K562 (cell line): ENCODE data around the gene HOXA2. TPM values are rescaled to one million over a fixed set of nuclear protein-coding genes. Genes with fewer than 3 reads are reported as not detected.

Source experiments
- ATAC-seq: fragments of 200-7000 bp; cut with Tn5 transposase; 3 replicates; pipeline ENCODE4 v1.9.1; 2020; ENCODE audit warnings: moderate library complexity
- BruUV-seq: library from RNA; stranded (reverse); fragments of 400-500 nt; replicated peaks from 2 replicates; lab custom pipeline; 2021; lab: Mats Ljungman, UMichigan
- CTCF ChIA-PET: fragments of 300-600 bp; formaldehyde crosslinking; extraction: SDS; loops from one replicate; lab custom pipeline; 2021; ENCODE audit warnings: low intra/inter-chr PET ratio; lab: Yijun Ruan, JAX
- POLR2A ChIA-PET: fragments of 300-600, 350-650 bp; sonication (Branson Sonifier 250); formaldehyde crosslinking; extraction: SDS; loops from one replicate; lab custom pipeline; 2021; ENCODE audit warnings: antibody characterized with exemption, inconsistent platforms; lab: Yijun Ruan, JAX
- DNase-seq, 4 experiments: peaks; one replicate each; pipeline versions ENCODE4 v3.0.0 to v3.0.0-alpha.2; 2011 to 2018; ENCODE audit warnings: low spot score in 3 of 4, mixed read lengths in 3 of 4; ENCODE audit errors: extremely low read depth in 1 of 4
- FAIRE-seq: peaks from 2 replicates; lab custom pipeline; 2011; peaks lifted over from hg19 to GRCh38; lab: Jason Lieb, UNC
- H2AFZ ChIP-seq: 2 replicates; pipeline ENCODE4 v1.6.0; 2011; ENCODE audit warnings: low read depth, low read length, control low read depth, inconsistent platforms
- H3K27ac ChIP-seq: fragments of 200-600 bp; 3 replicates; pipeline ENCODE4 v1.8.0; 2011; ENCODE audit warnings: low read depth, mild to moderate bottlenecking, control low read depth, inconsistent platforms, low read length, moderate library complexity, mixed read lengths; ENCODE audit errors: extremely low read depth
- H3K27me3 ChIP-seq, 2 experiments: fragments of 300-600 bp in 1 of 2; 2 replicates in 1 of 2; 3 replicates in 1 of 2; pipeline versions ENCODE4 v1.6.0 to v1.8.0; 2011; ENCODE audit warnings: inconsistent platforms in 2 of 2, low read length in 2 of 2, mild to moderate bottlenecking in 1 of 2, mixed read lengths in 1 of 2, moderate library complexity in 1 of 2; ENCODE audit not compliant: control insufficient read depth in 2 of 2, insufficient read depth in 2 of 2
- H3K36me3 ChIP-seq: fragments of 300-600 bp; 3 replicates; pipeline ENCODE4 v1.8.0; 2011; ENCODE audit warnings: mild to moderate bottlenecking, low read length, inconsistent platforms; ENCODE audit not compliant: control insufficient read depth, insufficient read depth
- H3K4me1 ChIP-seq, 2 experiments: fragments of 200-600 bp in 1 of 2; replicated peaks in 1 of 2; 2 replicates in 1 of 2; 3 replicates in 1 of 2; pipeline versions ENCODE4 v1.5.1 to v1.8.0; 2011; ENCODE audit warnings: inconsistent platforms in 2 of 2, low read length in 2 of 2, mild to moderate bottlenecking in 1 of 2, mixed read lengths in 1 of 2, moderate library complexity in 1 of 2; ENCODE audit not compliant: control insufficient read depth in 2 of 2, insufficient read depth in 2 of 2
- H3K4me2 ChIP-seq: 2 replicates; pipeline ENCODE4 v1.6.1; 2011; ENCODE audit warnings: low read length, control low read depth, inconsistent platforms, mixed read lengths; ENCODE audit not compliant: insufficient read depth
- H3K4me3 ChIP-seq: fragments of 200-600 bp; sonication (generic), shearing (Covaris generic); 2 replicates; pipeline ENCODE4 v1.5.1; 2016; ENCODE audit warnings: control low read depth, inconsistent platforms
- H3K79me2 ChIP-seq: fragments of 200-600 bp; 3 replicates; pipeline ENCODE4 v1.8.0; 2011; ENCODE audit warnings: low read length, inconsistent platforms; ENCODE audit not compliant: control insufficient read depth, insufficient read depth
- H3K9ac ChIP-seq, 2 experiments: 2 replicates each; pipeline versions ENCODE4 v1.6.0 to v1.6.1; 2011; ENCODE audit warnings: low read depth in 2 of 2, low read length in 2 of 2, control low read depth in 1 of 2, inconsistent platforms in 1 of 2, mild to moderate bottlenecking in 1 of 2, mixed read lengths in 1 of 2; ENCODE audit not compliant: insufficient read depth in 1 of 2
- H3K9me1 ChIP-seq: one replicate; pipeline ENCODE4 v1.6.0; 2011; ENCODE audit warnings: inconsistent platforms, mild to moderate bottlenecking, low read length, moderate library complexity; ENCODE audit not compliant: control insufficient read depth, insufficient read depth
- H3K9me3 ChIP-seq: replicated peaks from 2 replicates; pipeline ENCODE4 v1.5.1; 2011; ENCODE audit warnings: low read depth, low read length, inconsistent platforms; ENCODE audit not compliant: control insufficient read depth, insufficient read depth
- H4K20me1 ChIP-seq: replicated peaks from 2 replicates; pipeline ENCODE4 v1.6.1; 2011; ENCODE audit warnings: low read length, inconsistent platforms, mixed read lengths; ENCODE audit not compliant: control insufficient read depth, insufficient read depth
- CBFA2T2 ChIP-seq: fragments of 450-650 bp; conservative IDR thresholded peaks from 2 replicates; pipeline ENCODE4 v1.6.1; 2017; ENCODE audit warnings: mild to moderate bottlenecking
- EP300 ChIP-seq: IDR thresholded peaks from 2 replicates; pipeline ENCODE4 v1.6.1; 2012; ENCODE audit warnings: low read length, improper control_type of control experiment
- MAFK ChIP-seq: IDR thresholded peaks from 2 replicates; pipeline ENCODE4 v1.6.1; 2011; ENCODE audit warnings: low read length, improper control_type of control experiment
- NFATC3 ChIP-seq: fragments of 450-650 bp; IDR thresholded peaks from 2 replicates; pipeline ENCODE4 v1.6.1; 2017; ENCODE audit warnings: mild to moderate bottlenecking
- SRSF3 ChIP-seq: fragments of 200-400 bp; formaldehyde crosslinking; IDR thresholded peaks from 2 replicates; pipeline ENCODE4 v1.6.1; 2016; ENCODE audit warnings: mild to moderate bottlenecking, low read length, moderate library complexity; ENCODE audit not compliant: insufficient read depth
- U2AF2 ChIP-seq: fragments of 200-400 bp; formaldehyde crosslinking; optimal IDR thresholded peaks from 2 replicates; pipeline ENCODE3; 2017; ENCODE audit warnings: low read depth, mild to moderate bottlenecking, low read length
- YBX1 ChIP-seq: fragments of 450-650 bp; IDR thresholded peaks from 2 replicates; pipeline ENCODE4 v1.7.1; 2016; ENCODE audit warnings: mild to moderate bottlenecking
- WGBS: fragments of 100-300 bp; shearing (Covaris generic); methylation state at CpG from one replicate; pipeline ENCODE4 v1.1.6; 2016; ENCODE audit warnings: low coverage, mixed read lengths; ENCODE audit not compliant: insufficient coverage; ENCODE audit errors: missing lambda C conversion rate; 5-methylcytosine and 5-hydroxymethylcytosine counted together
- in situ Hi-C: fragments of 300-500 bp; cut with MboI; formaldehyde crosslinking; loops from 4 replicates; pipeline ENCODE4 v1.15.0; 2018; ENCODE audit warnings: inconsistent platforms, mixed read lengths
- intact Hi-C: fragments of 100-400 bp; cut with micrococcal nuclease; formaldehyde crosslinking; loops from 2 replicates; pipeline ENCODE4 v1.14.2; 2022
- polyA plus RNA-seq, 8 experiments: library from polyadenylated mRNA; depleted of rRNA in 4 of 8; stranded (reverse) in 5 of 8; unstranded in 3 of 8; fragments of >200 nt; fragmentation: Nextera tagmentation in 2 of 8; fragmentation: Illumina TruSeq in 1 of 8; extraction: Ambion mirVana in 2 of 8; extraction: Trizol in 1 of 8; gene quantifications; 2 replicates each; pipeline versions ENCODE4 v1.2.1 to v1.2.3, GENCODE V29; 2011 to 2014; ENCODE audit warnings: inconsistent platforms in 1 of 8, missing spikeins in 1 of 8
- total RNA-seq, 7 experiments: library from RNA; depleted of rRNA in 6 of 7; stranded (reverse); fragments of >200 nt in 6 of 7; fragmentation: Illumina TruSeq in 2 of 7; extraction: Trizol in 2 of 7; gene quantifications; 2 replicates each; pipeline versions ENCODE4 v1.2.1 to v1.2.3, GENCODE V29; 2011 to 2021; ENCODE audit warnings: low replicate concordance in 1 of 7
- TF ChIP-seq, protein P1 (sequence below): sonication (generic); formaldehyde crosslinking; IDR thresholded peaks from 2 replicates; pipeline ENCODE4 v1.8.0; 2022; ENCODE audit warnings: mild to moderate bottlenecking, missing genetic modification reagents
- TF ChIP-seq, protein P2 (sequence below): sonication (generic); formaldehyde crosslinking; IDR thresholded peaks from 2 replicates; pipeline ENCODE4 v1.5.0; 2020; ENCODE audit warnings: missing genetic modification reagents

The HOXA2 gene
- total and polyA plus RNA-seq, 9 of the 15 experiments (the other 6 are each of a cell fraction or from before 2014, with no cell fraction given) = 0.04 TPM; not detected in 8

DNA sequence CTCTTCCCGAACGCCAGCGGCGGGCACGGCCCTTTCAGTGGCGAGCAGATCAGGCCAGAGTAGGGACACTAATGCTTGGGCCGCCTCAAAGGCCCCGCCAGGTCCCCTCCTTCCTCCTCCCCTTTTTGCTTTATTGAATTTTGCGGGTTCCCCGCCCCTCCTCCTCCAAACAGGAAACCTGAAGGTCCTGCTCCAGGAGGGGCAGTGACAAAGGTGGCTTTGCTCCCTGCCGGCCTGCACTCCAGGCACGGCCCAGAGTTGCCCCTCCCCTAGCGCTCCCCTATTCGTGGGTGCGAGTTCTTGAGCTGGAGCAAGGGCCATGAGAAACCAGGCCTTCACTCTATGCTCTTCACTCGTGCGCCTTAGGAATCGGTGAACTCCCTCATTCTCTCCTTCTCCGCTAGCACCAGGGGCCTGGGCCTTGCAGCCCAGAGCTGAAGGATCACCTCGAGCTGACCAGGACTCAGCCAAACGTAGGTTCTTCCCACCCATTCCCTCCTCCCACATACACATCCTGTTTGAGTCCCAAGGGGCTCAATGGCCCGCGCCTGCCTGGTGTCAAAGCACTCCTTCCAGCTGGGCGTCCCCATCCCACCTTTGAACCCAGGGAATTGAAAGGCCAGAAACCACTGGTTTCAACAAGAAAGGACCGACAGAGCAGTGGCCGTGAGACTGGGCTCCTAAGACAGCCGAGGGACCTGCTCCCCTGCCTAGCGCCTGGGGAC lies 45.7 kb upstream of the HOXA2 start (continued):
- TF ChIP-seq SRSF3 = no peak
- TF ChIP-seq U2AF2 = no peak
- TF ChIP-seq CBFA2T2 = no peak

DNA sequence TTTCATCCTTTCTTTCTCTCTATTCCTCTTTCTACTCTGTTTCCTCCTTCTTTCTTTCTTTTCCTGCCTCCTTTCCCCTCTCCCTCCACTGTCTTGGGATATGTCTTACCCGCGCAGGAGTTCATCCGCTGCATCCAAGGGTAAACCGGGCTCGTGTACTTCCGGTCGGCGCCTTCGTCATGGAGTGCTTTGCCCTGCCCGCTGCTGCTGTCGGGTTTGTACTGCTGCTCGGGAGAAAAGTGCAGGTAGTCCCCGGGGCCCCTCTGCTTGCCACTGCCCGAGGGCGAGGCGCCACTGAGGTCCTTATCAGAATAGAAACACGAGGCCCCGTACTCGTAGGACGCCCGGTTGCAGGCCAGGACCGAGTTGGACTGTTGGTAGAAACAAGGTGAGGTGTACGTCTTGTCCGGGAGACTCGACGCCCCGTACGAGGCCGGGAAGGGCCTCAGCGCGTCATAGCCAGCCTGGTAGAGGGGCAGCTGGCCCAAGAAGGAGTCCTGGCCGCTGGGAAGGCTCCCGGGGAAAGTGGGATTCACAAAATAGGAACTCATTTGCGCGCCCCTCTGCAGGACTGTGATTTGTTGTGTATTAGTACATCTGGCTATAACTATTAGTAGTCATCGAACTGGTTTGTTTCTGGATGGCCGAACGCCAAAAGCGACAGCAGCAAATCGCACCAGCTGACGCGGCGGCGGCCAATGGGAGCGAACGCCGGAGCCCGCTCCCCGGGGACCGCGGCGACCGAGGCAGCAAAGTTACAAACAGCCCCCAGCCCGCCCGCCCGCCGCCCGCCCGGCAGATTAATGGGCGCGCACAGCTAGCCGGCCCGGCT lies 44.9 kb upstream of the HOXA2 start, which contains the start of gene HOXA6:
Gene HOXA6 (minus strand): TSS at position 576 of the 832 bp plus-strand sequence. CDS start 25 bp downstream, at position 551.
- in situ Hi-C loops = loop anchor here (10.0 kb wide), 1 partner anchor 293 kb away; no protein-coding TSS in a partner anchor
- Histone ChIP-seq H3K4me3 (no peak within 1 kb of the TSS), H3K36me3 (no peaks in the 10 kb centered on the region), H3K9me3 (no peaks in the 10 kb centered on the region), H3K4me1 (peaks cover 0 to 29% of the 10 kb centered on the region in 2 experiments; a peak in 2 of 5 replicates), H2AFZ (no peak within 1 kb of the TSS), H3K9ac (no peak within 1 kb of the TSS), H3K79me2 (no peaks in the 10 kb centered on the region), H3K9me1 (no peaks in the 10 kb centered on the region), H3K27ac (no peak within 1 kb of the TSS), H4K20me1 (no peaks in the 10 kb centered on the region), H3K27me3 (peaks cover 43 to 91% of the 10 kb centered on the region in 2 experiments), H3K4me2 (no peak within 1 kb of the TSS)
- POLR2A ChIA-PET = no interaction called here
- intact Hi-C loops = no loop called here
- WGBS = 13% methylated on average over 34 of the region's 63 CpGs
- FAIRE-seq (no peak), ATAC-seq (no peak), DNase-seq (no peak)
- CTCF ChIA-PET = no interaction called here
- TF ChIP-seq NFATC3 (no peak), CBFA2T2 (no peak), MAFK (no peak), YBX1 (no peak), EP300 (no peak)
- TF ChIP-seq, protein P1, sequence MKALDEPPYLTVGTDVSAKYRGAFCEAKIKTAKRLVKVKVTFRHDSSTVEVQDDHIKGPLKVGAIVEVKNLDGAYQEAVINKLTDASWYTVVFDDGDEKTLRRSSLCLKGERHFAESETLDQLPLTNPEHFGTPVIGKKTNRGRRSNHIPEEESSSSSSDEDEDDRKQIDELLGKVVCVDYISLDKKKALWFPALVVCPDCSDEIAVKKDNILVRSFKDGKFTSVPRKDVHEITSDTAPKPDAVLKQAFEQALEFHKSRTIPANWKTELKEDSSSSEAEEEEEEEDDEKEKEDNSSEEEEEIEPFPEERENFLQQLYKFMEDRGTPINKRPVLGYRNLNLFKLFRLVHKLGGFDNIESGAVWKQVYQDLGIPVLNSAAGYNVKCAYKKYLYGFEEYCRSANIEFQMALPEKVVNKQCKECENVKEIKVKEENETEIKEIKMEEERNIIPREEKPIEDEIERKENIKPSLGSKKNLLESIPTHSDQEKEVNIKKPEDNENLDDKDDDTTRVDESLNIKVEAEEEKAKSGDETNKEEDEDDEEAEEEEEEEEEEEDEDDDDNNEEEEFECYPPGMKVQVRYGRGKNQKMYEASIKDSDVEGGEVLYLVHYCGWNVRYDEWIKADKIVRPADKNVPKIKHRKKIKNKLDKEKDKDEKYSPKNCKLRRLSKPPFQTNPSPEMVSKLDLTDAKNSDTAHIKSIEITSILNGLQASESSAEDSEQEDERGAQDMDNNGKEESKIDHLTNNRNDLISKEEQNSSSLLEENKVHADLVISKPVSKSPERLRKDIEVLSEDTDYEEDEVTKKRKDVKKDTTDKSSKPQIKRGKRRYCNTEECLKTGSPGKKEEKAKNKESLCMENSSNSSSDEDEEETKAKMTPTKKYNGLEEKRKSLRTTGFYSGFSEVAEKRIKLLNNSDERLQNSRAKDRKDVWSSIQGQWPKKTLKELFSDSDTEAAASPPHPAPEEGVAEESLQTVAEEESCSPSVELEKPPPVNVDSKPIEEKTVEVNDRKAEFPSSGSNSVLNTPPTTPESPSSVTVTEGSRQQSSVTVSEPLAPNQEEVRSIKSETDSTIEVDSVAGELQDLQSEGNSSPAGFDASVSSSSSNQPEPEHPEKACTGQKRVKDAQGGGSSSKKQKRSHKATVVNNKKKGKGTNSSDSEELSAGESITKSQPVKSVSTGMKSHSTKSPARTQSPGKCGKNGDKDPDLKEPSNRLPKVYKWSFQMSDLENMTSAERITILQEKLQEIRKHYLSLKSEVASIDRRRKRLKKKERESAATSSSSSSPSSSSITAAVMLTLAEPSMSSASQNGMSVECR (CRISPR knock-in tag) = no peak
- TF ChIP-seq, protein P2, sequence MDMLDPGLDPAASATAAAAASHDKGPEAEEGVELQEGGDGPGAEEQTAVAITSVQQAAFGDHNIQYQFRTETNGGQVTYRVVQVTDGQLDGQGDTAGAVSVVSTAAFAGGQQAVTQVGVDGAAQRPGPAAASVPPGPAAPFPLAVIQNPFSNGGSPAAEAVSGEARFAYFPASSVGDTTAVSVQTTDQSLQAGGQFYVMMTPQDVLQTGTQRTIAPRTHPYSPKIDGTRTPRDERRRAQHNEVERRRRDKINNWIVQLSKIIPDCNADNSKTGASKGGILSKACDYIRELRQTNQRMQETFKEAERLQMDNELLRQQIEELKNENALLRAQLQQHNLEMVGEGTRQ (CRISPR knock-in tag) = no peak
- BruUV-seq = no TSS peak
